H9 (cell line): Measurements from ENCODE around the gene ERVV-1. TPM values are rescaled to one million over a fixed set of nuclear protein-coding genes. Genes with fewer than 3 reads are reported as not detected.

ENCODE experiments used
- DNase-seq: peaks from one replicate; pipeline ENCODE4 v3.0.0-alpha.2; 2017
- H2AFZ ChIP-seq: one replicate; pipeline ENCODE4 v1.6.1; 2013; ENCODE audit warnings: mild to moderate bottlenecking, low read length, control low read depth, moderate library complexity
- H2AK5ac ChIP-seq: 2 replicates; pipeline ENCODE4 v1.6.1; 2013; ENCODE audit warnings: low read length, control low read depth, mixed read lengths; ENCODE audit not compliant: insufficient read length
- H2BK120ac ChIP-seq: one replicate; pipeline ENCODE4 v1.6.1; 2013; ENCODE audit warnings: low read depth, mild to moderate bottlenecking, low read length, control low read depth, inconsistent platforms; ENCODE audit not compliant: poor library complexity, severe bottlenecking
- H2BK12ac ChIP-seq: 2 replicates; pipeline ENCODE4 v1.6.1; 2013; ENCODE audit warnings: low read length, control low read depth, mixed read lengths, low read depth; ENCODE audit not compliant: insufficient read length
- H2BK15ac ChIP-seq: 2 replicates; pipeline ENCODE4 v1.6.1; 2013; ENCODE audit warnings: low read depth, low read length, control low read depth
- H2BK20ac ChIP-seq: one replicate; pipeline ENCODE4 v1.6.1; 2013; ENCODE audit warnings: low read depth, mild to moderate bottlenecking, low read length, control low read depth, inconsistent platforms; ENCODE audit not compliant: poor library complexity, severe bottlenecking
- H2BK5ac ChIP-seq: 2 replicates; pipeline ENCODE4 v1.6.1; 2013; ENCODE audit warnings: low read length, control low read depth, mixed read lengths; ENCODE audit not compliant: insufficient read length
- H3K14ac ChIP-seq: 2 replicates; pipeline ENCODE4 v1.6.1; 2013; ENCODE audit warnings: low read length, control low read depth; ENCODE audit not compliant: insufficient read depth
- H3K18ac ChIP-seq: 2 replicates; pipeline ENCODE4 v1.6.1; 2013; ENCODE audit warnings: low read depth, mild to moderate bottlenecking, mixed read lengths, low read length, control low read depth; ENCODE audit not compliant: insufficient read length
- H3K23ac ChIP-seq: 2 replicates; pipeline ENCODE4 v1.6.1; 2013; ENCODE audit warnings: low read length, control low read depth, mixed read lengths, low read depth; ENCODE audit not compliant: insufficient read length
- H3K23me2 ChIP-seq: 2 replicates; pipeline ENCODE4 v1.6.1; 2013; ENCODE audit warnings: low read depth, mild to moderate bottlenecking, mixed read lengths, low read length, control low read depth; ENCODE audit not compliant: insufficient read length, poor library complexity, severe bottlenecking
- H3K27ac ChIP-seq: 2 replicates; pipeline ENCODE4 v1.5.1; 2013; ENCODE audit warnings: low read length, control low read depth, mixed read lengths, low read depth; ENCODE audit not compliant: insufficient read length
- H3K27me3 ChIP-seq: 2 replicates; pipeline ENCODE4 v1.6.1; 2013; ENCODE audit warnings: low read length, control low read depth, inconsistent platforms; ENCODE audit not compliant: insufficient read depth
- H3K4ac ChIP-seq: 2 replicates; pipeline ENCODE4 v1.6.1; 2013; ENCODE audit warnings: low read depth, mild to moderate bottlenecking, control low read depth, inconsistent platforms, low read length, moderate library complexity
- H3K4me1 ChIP-seq: 2 replicates; pipeline ENCODE4 v1.6.1; 2013; ENCODE audit warnings: low read length, control low read depth, inconsistent platforms; ENCODE audit not compliant: insufficient read depth
- H3K4me2 ChIP-seq: 2 replicates; pipeline ENCODE4 v1.6.1; 2013; ENCODE audit warnings: low read length, control low read depth, mixed read lengths; ENCODE audit not compliant: insufficient read length, insufficient read depth
- H3K56ac ChIP-seq: 2 replicates; pipeline ENCODE4 v1.6.1; 2013; ENCODE audit warnings: low read depth, mild to moderate bottlenecking, mixed read lengths, low read length, control low read depth; ENCODE audit not compliant: insufficient read length
- H3K79me1 ChIP-seq: 2 replicates; pipeline ENCODE4 v1.6.1; 2013; ENCODE audit warnings: low read depth, mild to moderate bottlenecking, moderate library complexity, low read length, control low read depth, inconsistent platforms; ENCODE audit not compliant: insufficient read depth, poor library complexity, severe bottlenecking
- H3K79me2 ChIP-seq: 2 replicates; pipeline ENCODE4 v1.6.1; 2013; ENCODE audit warnings: low read length, control low read depth, inconsistent platforms; ENCODE audit not compliant: insufficient read depth
- H3K9ac ChIP-seq: 2 replicates; pipeline ENCODE4 v1.6.1; 2013; ENCODE audit warnings: low read length, control low read depth, mixed read lengths; ENCODE audit not compliant: insufficient read length; ENCODE audit errors: extremely low read depth
- H3K9me3 ChIP-seq: one replicate; pipeline ENCODE4 v1.6.1; 2013; ENCODE audit warnings: low read depth, low read length, inconsistent platforms; ENCODE audit not compliant: control insufficient read depth
- H3T11ph ChIP-seq: one replicate; pipeline ENCODE4 v1.6.1; 2013; ENCODE audit warnings: mild to moderate bottlenecking, low read length, control low read depth, inconsistent platforms
- H4K20me1 ChIP-seq: one replicate; pipeline ENCODE4 v1.6.1; 2013; ENCODE audit not compliant: control insufficient read depth, insufficient read length, insufficient read depth
- H4K5ac ChIP-seq: 2 replicates; pipeline ENCODE4 v1.6.1; 2013; ENCODE audit warnings: low read depth, mild to moderate bottlenecking, mixed read lengths, low read length, control low read depth; ENCODE audit not compliant: insufficient read length
- H4K8ac ChIP-seq: replicated peaks from 2 replicates; pipeline ENCODE4 v1.6.1; 2013; ENCODE audit warnings: low read length, control low read depth, mixed read lengths, low read depth; ENCODE audit not compliant: insufficient read length
- H4K91ac ChIP-seq: 2 replicates; pipeline ENCODE4 v1.6.1; 2013; ENCODE audit warnings: low read depth, mild to moderate bottlenecking, moderate library complexity, mixed read lengths, low read length, control low read depth; ENCODE audit not compliant: insufficient read length
- H3K27ac Mint-ChIP-seq, 3 experiments: 2 replicates in 2 of 3; 3 replicates in 1 of 3; pipeline ENCODE4 v1.8.0; 2020 to 2021; ENCODE audit warnings: mixed read lengths in 3 of 3, mild to moderate bottlenecking in 1 of 3, moderate library complexity in 1 of 3
- H3K27me3 Mint-ChIP-seq: 2 replicates; pipeline ENCODE4 v1.8.0; 2021; ENCODE audit warnings: low read depth, mild to moderate bottlenecking, moderate library complexity, mixed read lengths
- H3K36me3 Mint-ChIP-seq, 3 experiments: 2 replicates in 2 of 3; 3 replicates in 1 of 3; pipeline ENCODE4 v1.8.0; 2020 to 2021; ENCODE audit warnings: low read depth in 3 of 3, mixed read lengths in 3 of 3; ENCODE audit not compliant: insufficient read depth in 1 of 3
- H3K4me1 Mint-ChIP-seq, 2 experiments: 2 replicates each; pipeline ENCODE4 v1.8.0; 2020; ENCODE audit warnings: mixed read lengths in 2 of 2
- H3K4me3 Mint-ChIP-seq, 2 experiments: 2 replicates in 1 of 2; 3 replicates in 1 of 2; pipeline ENCODE4 v1.8.0; 2020 to 2021; ENCODE audit warnings: mild to moderate bottlenecking in 2 of 2, mixed read lengths in 2 of 2, moderate library complexity in 1 of 2
- H3K9me3 Mint-ChIP-seq, 2 experiments: 2 replicates in 1 of 2; 3 replicates in 1 of 2; pipeline ENCODE4 v1.8.0; 2020; ENCODE audit warnings: mild to moderate bottlenecking in 2 of 2, mixed read lengths in 2 of 2, moderate library complexity in 1 of 2
- CTCF ChIP-seq: fragments of 200-600 bp; sonication (generic); conservative IDR thresholded peaks from 3 replicates; pipeline ENCODE4 v1.8.0; 2021; ENCODE audit warnings: antibody characterized with exemption, mild to moderate bottlenecking
- WGBS: extraction: QIAGEN DNeasy Blood & Tissue Kit; methylation state at CpG from one replicate; pipeline ENCODE4 v1.1.7; 2013; ENCODE audit warnings: missing lambda C conversion rate, low lambda C conversion rate, mixed read lengths; ENCODE audit not compliant: insufficient read length; ENCODE audit errors: extremely low coverage; 5-methylcytosine and 5-hydroxymethylcytosine counted together
- total RNA-seq: library from RNA; stranded (reverse); gene quantifications from 2 replicates; pipeline ENCODE4 v1.2.1, GENCODE V29; 2021

ERVV-1 gene
- total RNA-seq, 1 experiment from 2014 or later: not detected

GRCh38 chr19:52987221-52987620 lies 26.5 kb upstream of the ERVV-1 start:
- H4K5ac ChIP-seq: no peak overlapping the region
- no peaks in the 10 kb centered on the region for H3K79me2 ChIP-seq
- no peak for DNase-seq
- peaks cover 1% of the 10 kb centered on the region; the same call in 1 of the 2 replicates for H3K27me3 ChIP-seq
- no peak overlapping the region for H3K4ac ChIP-seq
- H4K91ac ChIP-seq: no peak overlapping the region
- Mint-ChIP-seq H3K27ac (no peak overlapping the region), H3K4me1 (peaks cover 4 to 5% of the 10 kb centered on the region in 2 experiments), H3K9me3 (peaks cover 3% of the 10 kb centered on the region in 2 experiments; a peak in 4 of 5 replicates), H3K4me3 (no peak overlapping the region), H3K36me3 (peaks cover 16 to 25% (median 19%) of the 10 kb centered on the region in 3 experiments; a peak in 6 of 7 replicates), H3K27me3 (peaks cover 14% of the 10 kb centered on the region)
- no peak overlapping the region for H3K18ac ChIP-seq
- no peak overlapping the region for H3T11ph ChIP-seq
- no peak for TF ChIP-seq CTCF
- H3K9me3 ChIP-seq: peaks cover 8% of the 10 kb centered on the region
- no peaks in the 10 kb centered on the region for H3K4me1 ChIP-seq
- H2BK20ac ChIP-seq: no peak overlapping the region
- H2BK12ac ChIP-seq: no peak overlapping the region
- H2BK120ac ChIP-seq: no peak overlapping the region
- H2AK5ac ChIP-seq: no peak overlapping the region
- H2BK15ac ChIP-seq: no peak overlapping the region
- H3K9ac ChIP-seq: no peak overlapping the region
- no peak overlapping the region for H3K27ac ChIP-seq
- no peak overlapping the region for H2BK5ac ChIP-seq
- no peak overlapping the region for H2AFZ ChIP-seq
- no peak overlapping the region for H3K4me2 ChIP-seq
- H3K56ac ChIP-seq: no peak overlapping the region
- H3K79me1 ChIP-seq: no peaks in the 10 kb centered on the region
- no peak overlapping the region for H3K23ac ChIP-seq
- H4K8ac ChIP-seq: no peak overlapping the region
- H3K14ac ChIP-seq: no peak overlapping the region
- WGBS: no CpG with 5 or more reads among the region's 4 CpGs
- H3K23me2 ChIP-seq: no peaks in the 10 kb centered on the region
- H4K20me1 ChIP-seq: no peaks in the 10 kb centered on the region
